Skeletal muscle satellite cell (primary cell): ENCODE measurements around the gene KRT81.
"Not testable (repeated sequence)": the region's sequence is repeated elsewhere in the genome, so short reads cannot be mapped to it uniquely, and the experiment has no call there.

Experiments
- H3K27me3 ChIP-seq: 2 replicates; pipeline ENCODE4 v1.7.0; 2013; ENCODE audit warnings: low read length; ENCODE audit not compliant: control insufficient read depth, insufficient read depth
- H3K36me3 ChIP-seq: 2 replicates; pipeline ENCODE4 v1.7.0; 2013; ENCODE audit warnings: mild to moderate bottlenecking, control low read depth, low read length; ENCODE audit not compliant: insufficient read depth
- H3K4me1 ChIP-seq: 2 replicates; pipeline ENCODE4 v1.7.0; 2013; ENCODE audit warnings: low read length; ENCODE audit not compliant: control insufficient read depth, insufficient read depth
- H3K4me2 ChIP-seq: 2 replicates; pipeline ENCODE4 v1.7.0; 2013; ENCODE audit warnings: mild to moderate bottlenecking, low read length
- H3K4me3 ChIP-seq: 2 replicates; pipeline ENCODE4 v1.7.0; 2013; ENCODE audit warnings: low read length
- H3K9ac ChIP-seq: 2 replicates; pipeline ENCODE4 v1.7.0; 2013; ENCODE audit warnings: mild to moderate bottlenecking, low read depth, low read length, moderate library complexity
- H3K9me3 ChIP-seq: replicated peaks from 2 replicates; pipeline ENCODE4 v1.7.0; 2013; ENCODE audit warnings: mild to moderate bottlenecking, control low read depth, low read length

Gene KRT81

DNA sequence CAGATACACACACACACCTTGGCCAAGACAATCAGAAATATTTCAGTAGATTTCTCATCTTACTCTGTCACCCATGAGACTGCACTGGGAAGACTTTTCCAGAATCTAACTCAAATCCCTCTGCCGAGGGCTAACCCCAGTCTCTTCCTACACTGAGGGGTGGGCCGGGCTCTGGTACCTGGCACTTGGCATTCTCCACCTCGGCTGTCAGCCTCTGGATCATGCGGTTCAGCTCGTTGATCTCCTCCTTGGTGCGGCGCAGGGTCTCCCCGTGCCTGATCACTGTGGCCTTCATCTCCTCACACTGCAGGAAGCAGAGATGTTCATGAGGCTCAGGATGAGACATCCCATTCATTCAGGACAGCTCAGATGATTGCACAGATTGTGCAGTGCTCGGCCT is 25.0 kb upstream of the KRT81 start:
- Histone ChIP-seq H3K4me2 (no peak overlapping the region), H3K4me1 (peaks cover 3% of the 10 kb centered on the region), H3K27me3 (peaks cover 46% of the 10 kb centered on the region), H3K9me3 (no peaks in the 10 kb centered on the region), H3K4me3 (no peak overlapping the region), H3K9ac (no peak overlapping the region), H3K36me3 (no peaks in the 10 kb centered on the region)

DNA sequence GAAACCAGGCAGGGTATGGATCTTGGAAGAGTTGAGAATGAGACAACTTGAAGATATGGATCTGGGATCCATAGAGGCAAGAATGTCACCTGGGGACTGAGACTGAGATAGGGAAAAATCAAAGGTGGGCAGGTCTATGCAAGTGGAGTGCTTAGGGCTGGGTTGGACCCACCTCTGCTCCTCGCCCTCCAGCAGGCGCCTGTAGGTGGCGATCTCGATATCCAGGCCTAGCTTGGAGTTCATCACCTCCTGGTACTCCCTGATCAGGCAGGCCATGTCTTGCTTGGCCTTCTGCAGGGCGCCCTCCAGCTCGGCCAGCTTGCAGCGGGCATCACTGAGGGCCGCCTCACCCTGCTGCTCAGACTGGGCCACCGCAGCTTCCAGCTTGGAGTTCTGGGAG is 24.4 kb upstream of the KRT81 start:
- peaks cover 42% of the 10 kb centered on the region for H3K27me3 ChIP-seq
- not testable (repeated sequence) for H3K4me3 ChIP-seq, H3K4me2 ChIP-seq, H3K36me3 ChIP-seq, H3K4me1 ChIP-seq, H3K9ac ChIP-seq, H3K9me3 ChIP-seq

DNA sequence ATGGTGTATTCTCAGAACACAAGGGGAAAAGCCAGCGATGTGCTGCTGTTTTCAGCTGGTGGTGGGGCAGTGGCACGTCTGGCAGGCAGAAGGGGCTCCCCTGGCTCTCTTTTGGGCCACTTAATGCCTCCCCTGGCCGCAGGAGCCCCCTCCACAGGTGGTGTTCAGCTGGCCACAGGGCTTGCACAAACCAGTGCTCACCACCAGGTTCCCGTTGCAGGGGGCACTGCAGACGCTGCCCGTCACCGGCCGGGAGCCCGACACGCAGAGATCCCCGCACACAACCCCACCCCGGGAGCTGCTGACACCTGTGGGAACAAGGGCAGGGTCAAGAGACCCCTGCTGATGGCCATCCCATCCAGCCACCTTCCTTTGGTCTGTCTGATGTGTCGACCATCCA is 23.2 kb upstream of the KRT81 start:
- peaks cover 29% of the 10 kb centered on the region for H3K27me3 ChIP-seq

DNA sequence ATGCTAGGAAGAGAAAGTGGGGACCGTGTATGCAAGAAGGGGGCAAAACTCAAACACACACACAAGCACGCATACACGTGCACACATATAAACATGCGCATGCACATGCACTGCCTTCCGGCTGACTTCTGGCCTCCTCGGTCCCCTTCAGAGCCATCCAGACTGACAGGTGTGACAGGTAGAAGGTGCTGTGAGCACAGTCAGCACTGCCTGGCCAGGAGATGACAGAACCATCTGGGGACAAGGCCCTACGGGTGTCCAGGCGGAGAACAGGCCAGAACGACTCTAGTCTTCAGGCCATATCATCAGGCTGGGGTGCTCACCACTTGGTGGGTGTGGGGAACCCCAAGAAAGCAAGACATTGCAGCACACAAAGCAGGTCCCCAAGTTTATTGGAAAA is 22.6 kb upstream of the KRT81 start:
- Histone ChIP-seq H3K9ac (no peak overlapping the region), H3K4me1 (peaks cover 9% of the 10 kb centered on the region), H3K4me2 (no peak overlapping the region), H3K27me3 (peaks cover 24% of the 10 kb centered on the region), H3K4me3 (no peak overlapping the region), H3K9me3 (no peaks in the 10 kb centered on the region), H3K36me3 (no peaks in the 10 kb centered on the region)

More for the DNA sequence above, 23.2 kb upstream of the KRT81 start:
- no peaks in the 10 kb centered on the region for H3K9me3 ChIP-seq
- H3K4me3 ChIP-seq, result no peak overlapping the region
- no peak overlapping the region for H3K4me2 ChIP-seq
- H3K36me3 ChIP-seq, result no peaks in the 10 kb centered on the region
- peaks cover 6% of the 10 kb centered on the region for H3K4me1 ChIP-seq
- no peak overlapping the region for H3K9ac ChIP-seq

DNA sequence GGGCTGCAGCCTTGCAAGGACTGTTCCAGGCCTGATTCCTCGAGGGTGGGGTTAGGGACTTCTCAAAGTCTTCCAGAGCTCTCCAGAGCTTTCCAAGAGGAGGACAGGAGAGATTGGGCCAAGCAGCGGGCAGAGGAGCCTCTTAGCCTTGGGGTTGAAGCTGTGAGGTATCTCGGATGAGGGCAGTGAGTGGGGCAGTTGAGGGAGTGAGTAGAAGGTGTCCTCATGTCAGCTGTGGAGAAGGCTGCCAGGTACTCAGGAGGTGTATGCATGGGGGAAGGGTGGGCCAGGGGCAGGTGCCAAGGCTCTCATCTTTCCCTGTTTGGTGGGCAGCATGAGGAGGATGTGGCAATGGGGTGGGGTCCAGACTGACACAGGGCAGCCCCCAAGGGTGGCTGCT is 22.1 kb upstream of the KRT81 start:
- H3K4me2 ChIP-seq, result no peak overlapping the region
- H3K36me3 ChIP-seq, result no peaks in the 10 kb centered on the region
- H3K27me3 ChIP-seq, result peaks cover 19% of the 10 kb centered on the region
- H3K4me3 ChIP-seq, result no peak overlapping the region
- H3K9me3 ChIP-seq, result no peaks in the 10 kb centered on the region
- peaks cover 13% of the 10 kb centered on the region for H3K4me1 ChIP-seq
- H3K9ac ChIP-seq, result no peak overlapping the region

DNA sequence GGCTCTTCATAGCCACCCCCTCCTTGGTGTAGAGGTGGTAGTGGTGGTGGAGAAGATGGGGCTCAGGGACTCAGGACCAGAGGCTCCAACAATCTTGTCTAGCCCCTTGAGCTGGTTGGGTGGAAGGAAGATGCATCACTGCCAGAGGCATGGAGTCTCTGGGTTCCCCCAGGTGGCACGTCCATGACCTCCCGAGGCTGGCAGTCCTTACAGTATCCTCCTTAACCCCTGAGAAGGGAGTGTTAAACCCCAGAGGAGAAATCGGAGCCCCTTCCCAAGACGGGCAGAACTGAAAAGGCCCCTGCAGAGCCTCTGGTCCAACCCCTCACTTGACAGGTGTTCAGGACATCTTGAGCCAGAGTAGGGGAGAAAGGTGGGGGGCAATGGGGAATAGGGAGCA is 20.8 kb upstream of the KRT81 start:
- H3K4me1 ChIP-seq, result peaks cover 21% of the 10 kb centered on the region
- peaks cover 16% of the 10 kb centered on the region for H3K27me3 ChIP-seq
- no peaks in the 10 kb centered on the region for H3K36me3 ChIP-seq
- H3K9ac ChIP-seq, result no peak overlapping the region
- H3K9me3 ChIP-seq, result no peaks in the 10 kb centered on the region
- H3K4me3 ChIP-seq, result no peak overlapping the region
- no peak overlapping the region for H3K4me2 ChIP-seq

DNA sequence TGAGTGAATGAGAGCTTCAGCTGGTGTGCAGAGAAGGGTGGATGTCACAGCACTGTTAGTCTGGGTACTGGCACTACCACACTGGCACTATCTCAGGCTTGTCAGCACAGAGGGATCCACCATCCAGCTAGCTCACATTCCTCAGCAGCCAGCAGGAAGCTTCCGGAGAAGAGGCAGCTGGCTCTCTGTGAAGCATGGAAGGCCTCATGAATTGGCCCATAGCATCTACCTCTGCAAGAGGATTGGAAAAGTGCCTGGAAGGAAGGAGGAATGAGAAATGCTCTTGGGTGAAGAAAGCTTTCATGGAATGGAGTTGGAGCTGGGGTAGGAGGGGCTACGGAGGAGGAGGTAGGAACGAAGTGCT is 19.9 kb upstream of the KRT81 start:
- Histone ChIP-seq H3K4me2 (no peak overlapping the region), H3K27me3 (peaks cover 16% of the 10 kb centered on the region), H3K9me3 (no peaks in the 10 kb centered on the region), H3K4me3 (no peak overlapping the region), H3K36me3 (no peaks in the 10 kb centered on the region), H3K4me1 (peaks cover 21% of the 10 kb centered on the region), H3K9ac (no peak overlapping the region)

DNA sequence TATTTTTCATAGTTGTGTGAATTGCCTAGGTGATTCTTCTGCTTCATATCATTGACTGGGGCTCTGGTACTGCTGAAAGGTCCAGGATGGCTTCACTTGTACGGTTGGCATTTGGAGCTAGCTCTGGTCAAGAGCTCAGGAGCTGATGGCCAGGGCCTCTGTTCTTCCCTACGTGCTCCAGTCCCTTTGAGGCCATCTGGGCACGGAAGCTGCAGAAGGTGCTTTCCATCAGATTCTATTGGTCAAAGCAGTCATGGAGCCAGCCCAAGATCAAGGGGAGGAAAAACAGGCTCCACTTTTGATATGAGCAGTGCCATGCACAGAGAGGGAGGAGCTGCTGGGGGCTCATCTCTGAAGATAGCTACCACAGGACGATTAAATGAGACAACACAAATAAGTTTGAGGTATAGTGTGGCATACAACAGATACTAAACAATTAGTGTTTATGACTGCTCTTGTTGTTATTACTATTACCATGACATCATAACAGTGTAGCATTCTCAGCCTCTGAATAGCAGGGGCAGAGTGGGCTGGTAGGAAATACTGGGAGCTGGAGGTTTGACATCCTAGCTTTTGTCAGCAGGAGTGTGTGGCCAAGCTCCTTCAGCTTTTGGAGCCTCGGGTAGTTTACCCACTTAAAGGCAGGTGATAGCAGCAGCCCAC is 19.4 kb upstream of the KRT81 start:
- peaks cover 21% of the 10 kb centered on the region for H3K4me1 ChIP-seq
- H3K27me3 ChIP-seq, result peaks cover 16% of the 10 kb centered on the region
- H3K9me3 ChIP-seq, result no peaks in the 10 kb centered on the region
- no peak overlapping the region for H3K4me3 ChIP-seq
- H3K4me2 ChIP-seq, result no peak overlapping the region
- H3K36me3 ChIP-seq, result no peaks in the 10 kb centered on the region
- H3K9ac ChIP-seq, result no peak overlapping the region

DNA sequence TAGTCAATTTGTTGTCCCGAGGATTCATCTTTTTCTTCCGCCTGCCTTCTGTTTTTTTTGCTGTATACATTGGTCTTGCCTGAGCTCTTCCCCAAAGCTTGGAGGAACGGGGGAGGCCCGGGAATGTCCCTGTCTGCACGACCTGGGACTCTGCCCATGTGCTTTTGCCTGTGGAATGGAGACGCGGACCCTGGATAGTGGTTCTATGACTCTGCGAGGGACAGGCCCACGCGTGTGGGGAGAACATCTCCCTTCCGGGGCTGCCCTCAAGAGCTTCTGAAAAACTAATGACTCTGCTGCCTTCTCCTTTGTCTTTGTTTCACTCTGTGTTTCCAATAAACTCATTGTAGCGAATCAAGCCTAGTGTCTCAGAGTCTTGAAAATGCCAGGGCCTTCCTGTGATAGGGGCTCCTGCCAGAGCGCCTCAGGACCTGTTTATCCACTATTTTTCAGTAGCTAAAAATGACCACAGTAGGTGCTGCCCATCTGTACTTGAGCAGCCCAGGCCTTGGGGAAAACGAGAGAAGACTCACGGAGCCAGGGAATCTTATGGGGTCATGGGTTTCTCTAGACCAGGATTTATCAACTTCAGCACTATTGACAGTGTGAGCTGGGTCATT is 17.6 kb upstream of the KRT81 start:
- Histone ChIP-seq H3K4me1 (peaks cover 21% of the 10 kb centered on the region), H3K27me3 (peaks cover 7% of the 10 kb centered on the region), H3K9ac (peak overlapping the region; percentile 79)

DNA sequence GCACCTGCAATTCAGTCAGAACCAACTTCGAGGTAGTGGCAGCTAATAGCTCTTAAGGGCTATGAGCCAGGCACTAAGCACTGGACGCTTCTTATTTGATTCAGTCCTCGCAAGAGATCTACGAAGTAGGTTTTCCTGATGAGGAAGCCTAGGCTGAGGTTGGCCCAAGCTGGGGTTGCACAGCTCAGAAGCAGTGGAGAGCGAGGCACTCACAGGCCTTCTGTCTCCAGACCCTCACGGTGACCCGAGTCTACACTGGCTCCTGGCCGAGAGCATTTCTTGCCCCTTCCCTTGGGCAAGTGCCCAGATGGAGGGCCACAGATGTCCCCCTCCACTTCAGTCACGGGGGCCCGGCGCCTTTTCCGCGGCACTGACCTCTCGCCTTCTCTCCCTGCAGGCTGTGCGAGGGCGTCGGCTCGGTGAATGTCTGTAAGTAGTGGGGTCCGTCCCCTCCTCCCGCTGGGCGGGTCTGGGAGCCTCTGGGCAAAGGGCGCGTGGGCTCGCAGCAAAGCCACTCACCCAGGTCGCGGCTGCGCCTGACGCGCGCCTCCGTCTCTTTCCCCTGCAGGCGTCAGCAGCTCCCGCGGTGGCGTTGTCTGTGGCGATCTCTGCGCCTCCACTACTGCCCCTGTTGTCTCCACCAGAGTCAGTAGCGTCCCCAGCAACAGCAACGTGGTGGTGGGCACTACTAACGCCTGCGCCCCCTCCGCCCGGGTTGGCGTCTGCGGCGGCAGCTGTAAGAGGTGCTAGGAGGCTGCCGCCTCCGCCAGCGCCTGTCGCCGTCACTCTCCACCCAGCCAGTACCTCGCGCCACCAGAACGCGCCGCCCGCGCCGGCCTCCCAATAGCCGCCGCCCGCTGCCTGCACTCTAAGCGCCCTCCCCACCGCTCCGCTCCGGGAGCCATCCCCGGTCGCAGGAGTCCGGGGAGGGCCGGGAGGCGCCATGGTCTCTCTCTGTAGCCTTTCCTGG is 16.8 kb upstream of the KRT81 start:
- H3K27me3 ChIP-seq, result peaks cover 4% of the 10 kb centered on the region
- H3K36me3 ChIP-seq, result no peaks in the 10 kb centered on the region
- H3K9me3 ChIP-seq, result no peaks in the 10 kb centered on the region
- H3K4me3 ChIP-seq, result peak overlapping the region; percentile 81
- peak overlapping the region; percentile 79 for H3K9ac ChIP-seq
- H3K4me1 ChIP-seq, result peaks cover 21% of the 10 kb centered on the region
- H3K4me2 ChIP-seq, result peak overlapping the region; percentile 100

More for the DNA sequence above, 17.6 kb upstream of the KRT81 start:
- Histone ChIP-seq H3K4me3 (peak overlapping the region; percentile 81), H3K36me3 (no peaks in the 10 kb centered on the region), H3K4me2 (peak overlapping the region; percentile 100), H3K9me3 (no peaks in the 10 kb centered on the region)

DNA sequence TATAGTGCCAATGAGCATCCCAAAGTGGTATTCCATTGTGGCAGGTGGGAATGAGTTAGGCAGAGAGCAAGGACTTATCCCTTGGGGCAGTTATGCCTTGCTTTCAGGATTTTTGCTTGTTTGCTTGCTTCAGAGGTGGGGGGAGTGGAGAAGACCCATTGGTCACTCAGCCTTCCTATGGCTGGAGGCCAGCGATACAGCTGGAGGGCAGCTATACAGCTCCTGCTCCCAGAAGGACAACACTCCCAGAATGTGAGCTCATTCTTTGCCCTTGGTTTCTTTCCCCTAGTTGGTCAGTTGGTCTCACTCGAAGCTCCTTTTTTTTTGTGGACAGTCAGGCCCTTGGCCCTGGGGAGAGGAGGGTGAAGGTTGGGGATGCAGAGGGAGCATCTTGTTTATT is 15.4 kb upstream of the KRT81 start:
- Histone ChIP-seq H3K4me1 (peaks cover 21% of the 10 kb centered on the region), H3K36me3 (no peaks in the 10 kb centered on the region), H3K4me3 (no peak overlapping the region), H3K9me3 (no peaks in the 10 kb centered on the region), H3K4me2 (no peak overlapping the region), H3K9ac (no peak overlapping the region), H3K27me3 (no peaks in the 10 kb centered on the region)
